GM12891 (cell line): ENCODE measurements around the gene TEPSIN.

ENCODE experiments used
- POLR2A ChIP-seq: IDR thresholded peaks from 2 replicates; pipeline ENCODE4 v1.6.1; 2011; ENCODE audit warnings: low read depth, low read length, control low read depth
- SPI1 ChIP-seq: IDR thresholded peaks from 2 replicates; pipeline ENCODE4 v1.6.1; 2011; ENCODE audit warnings: low read depth, low read length, control low read depth
- TAF1 ChIP-seq: IDR thresholded peaks from 2 replicates; pipeline ENCODE4 v1.6.1; 2011; ENCODE audit warnings: low read depth, low read length, control low read depth

DNA sequence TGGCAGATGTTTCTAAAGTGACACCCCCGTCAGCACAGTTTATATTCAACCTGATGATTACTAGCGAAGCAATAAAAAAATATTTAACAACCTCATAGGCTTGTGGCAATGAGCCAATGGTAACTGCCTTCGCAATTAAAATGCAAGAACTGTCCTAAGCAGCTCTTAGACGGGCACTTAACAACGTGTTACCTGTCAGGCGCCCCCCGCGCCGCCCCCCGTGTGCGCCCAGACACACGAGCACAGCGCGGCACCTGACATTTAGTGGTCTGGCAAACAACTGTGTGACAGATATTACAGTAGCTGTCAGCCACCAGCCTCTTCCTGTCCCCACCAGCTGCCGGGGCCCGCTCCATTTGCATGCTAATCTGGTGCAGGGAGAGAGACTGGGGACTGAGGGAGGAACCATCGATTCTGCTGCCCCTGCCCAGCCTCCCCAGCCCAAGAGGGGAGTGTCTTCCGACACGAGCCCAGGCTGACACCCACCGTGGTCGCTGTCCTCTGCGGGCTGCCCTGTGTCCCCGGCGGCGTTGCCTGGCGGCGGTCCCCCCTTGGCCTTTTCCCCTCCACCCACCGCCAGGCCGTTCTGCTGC, 12.9 kb upstream of the TEPSIN start:
- TF ChIP-seq TAF1 (no peak), POLR2A (no peak), SPI1 (no peak)
